HUES64 (cell line): ENCODE data around the gene PIBF1.
"Not testable (repeated sequence)": the region's sequence is repeated elsewhere in the genome, so short reads cannot be mapped to it uniquely, and the experiment has no call there.

Experiments used
- H3K27ac ChIP-seq: 2 replicates; pipeline ENCODE4 v1.7.0; 2013; ENCODE audit warnings: low read depth, low read length, inconsistent platforms
- H3K27me3 ChIP-seq: 2 replicates; pipeline ENCODE4 v1.6.1; 2013; ENCODE audit warnings: mild to moderate bottlenecking, low read length; ENCODE audit not compliant: insufficient read depth
- H3K36me3 ChIP-seq: 2 replicates; pipeline ENCODE4 v1.6.1; 2013; ENCODE audit warnings: mild to moderate bottlenecking, low read length; ENCODE audit not compliant: insufficient read depth
- H3K4me1 ChIP-seq: 2 replicates; pipeline ENCODE4 v1.6.1; 2013; ENCODE audit warnings: mild to moderate bottlenecking, low read length, moderate library complexity; ENCODE audit not compliant: insufficient read depth
- H3K4me3 ChIP-seq: 2 replicates; pipeline ENCODE4 v1.5.1; 2013; ENCODE audit warnings: mild to moderate bottlenecking, low read length, moderate library complexity
- H3K9ac ChIP-seq: 2 replicates; pipeline ENCODE4 v1.6.1; 2013; ENCODE audit warnings: mild to moderate bottlenecking, low read depth, low read length
- H3K9me3 ChIP-seq: 2 replicates; pipeline ENCODE4 v1.6.1; 2013; ENCODE audit warnings: low read depth, low read length; ENCODE audit not compliant: insufficient read depth
- WGBS: fragments of 150-250, 120-280 bp; methylation state at CpG from one replicate; pipeline ENCODE4 v1.1.7; 2013; ENCODE audit warnings: missing lambda C conversion rate; 5-methylcytosine and 5-hydroxymethylcytosine counted together

Gene PIBF1

GRCh38 chr13:72823724-72824123 lies 41.8 kb downstream of the PIBF1 start:
- H3K4me1 ChIP-seq = peaks cover 12% of the 10 kb centered on the region; the same call in 1 of the 2 replicates
- H3K9ac ChIP-seq = no peak overlapping the region
- peaks cover 42% of the 10 kb centered on the region for H3K36me3 ChIP-seq
- H3K27me3 ChIP-seq = no peaks in the 10 kb centered on the region
- WGBS = 94% methylated on average over 3 of the region's 3 CpGs
- H3K9me3 ChIP-seq = no peaks in the 10 kb centered on the region
- H3K4me3 ChIP-seq = no peak overlapping the region
- H3K27ac ChIP-seq = no peak overlapping the region

- Histone ChIP-seq H3K9me3 (no peaks in the 10 kb centered on the region), H3K9ac (no peak overlapping the region), H3K36me3 (peaks cover 19% of the 10 kb centered on the region; the same call in 1 of the 2 replicates), H3K27ac (no peak overlapping the region), H3K4me3 (no peak overlapping the region), H3K27me3 (no peaks in the 10 kb centered on the region), H3K4me1 (no peaks in the 10 kb centered on the region)
- 100% methylated on average over 1 of the region's 3 CpGs for WGBS
Observed at GRCh38 chr13:72834601-72835000, 52.7 kb downstream of the PIBF1 start.

GRCh38 chr13:72839831-72840426 lies 58.0 kb downstream of the PIBF1 start:
- Histone ChIP-seq H3K4me3 (no peak overlapping the region), H3K9me3 (no peaks in the 10 kb centered on the region), H3K36me3 (peaks cover 24% of the 10 kb centered on the region; the same call in 1 of the 2 replicates), H3K27me3 (no peaks in the 10 kb centered on the region), H3K9ac (no peak overlapping the region), H3K27ac (no peak overlapping the region), H3K4me1 (no peaks in the 10 kb centered on the region)
- WGBS = 92% methylated on average over 1 of the region's 1 CpG

GRCh38 chr13:72842991-72843390 lies 61.1 kb downstream of the PIBF1 start:
- Histone ChIP-seq H3K27me3 (no peaks in the 10 kb centered on the region), H3K27ac (no peak overlapping the region), H3K4me1 (no peaks in the 10 kb centered on the region), H3K9me3 (no peaks in the 10 kb centered on the region), H3K9ac (no peak overlapping the region), H3K4me3 (no peak overlapping the region), H3K36me3 (peaks cover 17% of the 10 kb centered on the region)
- WGBS = 93% methylated on average over 6 of the region's 6 CpGs

- H3K27me3 ChIP-seq, H3K4me1 ChIP-seq, H3K4me3 ChIP-seq, H3K9me3 ChIP-seq, H3K27ac ChIP-seq, H3K9ac ChIP-seq: not testable (repeated sequence)
- 100% methylated on average over 2 of the region's 2 CpGs for WGBS
- H3K36me3 ChIP-seq = peaks cover 20% of the 10 kb centered on the region
Observed at GRCh38 chr13:72845148-72845547, 63.2 kb downstream of the PIBF1 start.

- Histone ChIP-seq H3K27me3 (no peaks in the 10 kb centered on the region), H3K9me3 (no peaks in the 10 kb centered on the region), H3K9ac (no peak overlapping the region), H3K36me3 (peaks cover 28% of the 10 kb centered on the region), H3K4me1 (no peaks in the 10 kb centered on the region), H3K4me3 (no peak overlapping the region), H3K27ac (no peak overlapping the region)
- WGBS = 100% methylated on average over 1 of the region's 1 CpG
Observed at GRCh38 chr13:72849571-72849970, 67.6 kb downstream of the PIBF1 start.

GRCh38 chr13:72850959-72851677 lies 69.2 kb downstream of the PIBF1 start:
- Histone ChIP-seq H3K4me1 (no peaks in the 10 kb centered on the region), H3K4me3 (no peak overlapping the region), H3K9me3 (no peaks in the 10 kb centered on the region), H3K27ac (no peak overlapping the region), H3K36me3 (peaks cover 30% of the 10 kb centered on the region), H3K9ac (no peak overlapping the region), H3K27me3 (no peaks in the 10 kb centered on the region)
- WGBS = 96% methylated on average over 18 of the region's 18 CpGs

GRCh38 chr13:72851678-72852014 lies 69.7 kb downstream of the PIBF1 start:
- Histone ChIP-seq H3K36me3 (peaks cover 30% of the 10 kb centered on the region), H3K9me3 (no peaks in the 10 kb centered on the region), H3K9ac (no peak overlapping the region), H3K4me3 (no peak overlapping the region), H3K27me3 (no peaks in the 10 kb centered on the region), H3K27ac (no peak overlapping the region), H3K4me1 (no peaks in the 10 kb centered on the region)
- WGBS = 92% methylated on average over 3 of the region's 3 CpGs

- 95% methylated on average over 12 of the region's 12 CpGs for WGBS
- Histone ChIP-seq H3K36me3 (peaks cover 28% of the 10 kb centered on the region), H3K27ac (no peak overlapping the region)
Observed at GRCh38 chr13:72852207-72852606, 70.3 kb downstream of the PIBF1 start.

GRCh38 chr13:72853000-72853399 lies 71.1 kb downstream of the PIBF1 start:
- WGBS = 91% methylated on average over 1 of the region's 1 CpG
- H3K36me3 ChIP-seq = peaks cover 21% of the 10 kb centered on the region

More at GRCh38 chr13:72852207-72852606, 70.3 kb downstream of the PIBF1 start:
- no peak overlapping the region for H3K4me3 ChIP-seq
- H3K9ac ChIP-seq = no peak overlapping the region
- H3K9me3 ChIP-seq = no peaks in the 10 kb centered on the region
- no peaks in the 10 kb centered on the region for H3K4me1 ChIP-seq
- no peaks in the 10 kb centered on the region for H3K27me3 ChIP-seq

GRCh38 chr13:72864142-72865011 lies 82.4 kb downstream of the PIBF1 start:
- no peaks in the 10 kb centered on the region for H3K4me1 ChIP-seq
- H3K36me3 ChIP-seq = peaks cover 14% of the 10 kb centered on the region
- no peaks in the 10 kb centered on the region for H3K27me3 ChIP-seq
- H3K9ac ChIP-seq = no peak overlapping the region
- no peak overlapping the region for H3K27ac ChIP-seq
- H3K4me3 ChIP-seq = no peak overlapping the region
- no peaks in the 10 kb centered on the region for H3K9me3 ChIP-seq
- over 99% methylated on average over 7 of the region's 9 CpGs for WGBS

More at GRCh38 chr13:72853000-72853399, 71.1 kb downstream of the PIBF1 start:
- Histone ChIP-seq H3K4me1 (no peaks in the 10 kb centered on the region), H3K27ac (no peak overlapping the region), H3K9ac (no peak overlapping the region), H3K4me3 (no peak overlapping the region), H3K9me3 (no peaks in the 10 kb centered on the region), H3K27me3 (no peaks in the 10 kb centered on the region)
